Panc1 (cell line): ENCODE data around the gene C16orf74.

Source experiments
- CTCF ChIP-seq: fragments of 450-650 bp; IDR thresholded peaks from 2 replicates; pipeline ENCODE4 v1.5.1; 2017; ENCODE audit warnings: mild to moderate bottlenecking
- REST ChIP-seq, 2 experiments: IDR thresholded peaks; 2 replicates each; pipeline ENCODE4 v1.6.1; 2011 to 2012; ENCODE audit warnings: low read depth in 2 of 2, control low read depth in 1 of 2, low read length in 1 of 2, mild to moderate bottlenecking in 1 of 2, moderate library complexity in 1 of 2; ENCODE audit not compliant: insufficient read depth in 1 of 2

GRCh38 chr16:85678016-85678415 lies 72.9 kb downstream of the C16orf74 start:
- TF ChIP-seq CTCF (no peak), REST (IDR thresholded peaks at IDR 0.05; ENCODE audit: insufficient read depth in 1 of 2, low read depth in 2 of 2, low read length in 1 of 2) (no peak)
